Neural crest cell (in vitro differentiated cells): ENCODE measurements around the gene CEBPA. TPM values are rescaled to one million over a fixed set of nuclear protein-coding genes. Genes with fewer than 3 reads are reported as not detected.
"Not testable (repeated sequence)": the region's sequence is repeated elsewhere in the genome, so short reads cannot be mapped to it uniquely, and the experiment has no call there.

ENCODE experiments used
- DNase-seq: peaks from one replicate; pipeline ENCODE4 v3.0.0; 2021; ENCODE audit warnings: low read depth, mixed read lengths, low spot score
- H3K27ac Mint-ChIP-seq: one replicate; pipeline ENCODE4 v1.8.0; 2021; ENCODE audit warnings: mild to moderate bottlenecking, mixed read lengths; ENCODE audit not compliant: unreplicated experiment
- H3K27me3 Mint-ChIP-seq: 2 replicates; pipeline ENCODE4 v1.8.0; 2021; ENCODE audit warnings: low read depth, mild to moderate bottlenecking, mixed read lengths
- H3K36me3 Mint-ChIP-seq: 2 replicates; pipeline ENCODE4 v1.8.0; 2021; ENCODE audit warnings: low read depth, mild to moderate bottlenecking, mixed read lengths
- H3K4me1 Mint-ChIP-seq: 2 replicates; pipeline ENCODE4 v1.8.0; 2021; ENCODE audit warnings: mixed read lengths
- H3K4me3 Mint-ChIP-seq: one replicate; pipeline ENCODE4 v1.8.0; 2021; ENCODE audit warnings: mild to moderate bottlenecking, mixed read lengths
- H3K9me3 Mint-ChIP-seq: 2 replicates; pipeline ENCODE4 v1.8.0; 2021; ENCODE audit warnings: mixed read lengths
- total RNA-seq: library from RNA; stranded (reverse); gene quantifications from 2 replicates; pipeline ENCODE4 v1.2.1, GENCODE V29; 2021
- TF ChIP-seq, protein P1 (sequence below): fragments of 200-600 bp; sonication (generic); conservative IDR thresholded peaks from 2 replicates; pipeline ENCODE4 v1.5.0; 2021; ENCODE audit warnings: antibody characterized with exemption, mild to moderate bottlenecking

Gene CEBPA
- total RNA-seq, 1 donor from 2014 or later = 1.7 TPM

DNA sequence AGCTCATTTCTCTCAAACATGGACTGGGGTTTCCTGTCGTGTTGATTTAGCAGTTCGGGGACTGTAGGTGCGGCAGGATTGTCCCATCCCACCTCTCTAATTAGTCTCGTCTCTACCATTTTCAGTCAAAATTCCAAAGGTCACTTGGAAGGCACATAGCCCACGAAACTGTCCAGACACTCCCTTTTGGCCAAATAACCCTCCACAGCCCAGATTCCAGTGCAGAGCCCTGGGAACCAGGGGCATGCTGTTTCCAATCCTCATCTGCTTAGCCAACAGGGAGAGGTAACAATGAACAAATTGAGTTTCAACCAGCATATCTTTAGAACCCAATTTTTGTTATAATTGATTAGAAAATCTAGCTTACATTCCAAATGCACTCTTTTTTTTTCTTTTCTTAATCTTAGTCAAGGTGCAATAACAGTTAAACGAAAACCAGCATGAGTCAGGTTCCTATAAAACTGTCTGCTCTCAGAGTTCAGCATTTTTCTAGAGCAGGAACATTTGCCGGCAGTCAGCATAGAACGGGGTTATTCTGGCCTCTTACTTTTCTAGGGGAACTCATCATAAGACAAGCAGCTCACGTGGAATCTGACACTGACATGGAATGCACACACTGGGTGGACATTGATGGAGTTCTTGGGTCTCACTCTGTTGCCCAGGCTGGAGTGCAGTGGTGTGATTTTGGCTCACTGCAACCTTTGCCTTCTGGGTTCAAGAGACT, 14.4 kb upstream of the CEBPA start:
- Mint-ChIP-seq H3K9me3 (peaks cover 5% of the 10 kb centered on the region), H3K36me3 (no peaks in the 10 kb centered on the region), H3K27ac (no peak overlapping the region), H3K27me3 (peaks cover 20% of the 10 kb centered on the region), H3K4me3 (no peak overlapping the region), H3K4me1 (no peaks in the 10 kb centered on the region)
- no peak for DNase-seq
- TF ChIP-seq, protein P1, sequence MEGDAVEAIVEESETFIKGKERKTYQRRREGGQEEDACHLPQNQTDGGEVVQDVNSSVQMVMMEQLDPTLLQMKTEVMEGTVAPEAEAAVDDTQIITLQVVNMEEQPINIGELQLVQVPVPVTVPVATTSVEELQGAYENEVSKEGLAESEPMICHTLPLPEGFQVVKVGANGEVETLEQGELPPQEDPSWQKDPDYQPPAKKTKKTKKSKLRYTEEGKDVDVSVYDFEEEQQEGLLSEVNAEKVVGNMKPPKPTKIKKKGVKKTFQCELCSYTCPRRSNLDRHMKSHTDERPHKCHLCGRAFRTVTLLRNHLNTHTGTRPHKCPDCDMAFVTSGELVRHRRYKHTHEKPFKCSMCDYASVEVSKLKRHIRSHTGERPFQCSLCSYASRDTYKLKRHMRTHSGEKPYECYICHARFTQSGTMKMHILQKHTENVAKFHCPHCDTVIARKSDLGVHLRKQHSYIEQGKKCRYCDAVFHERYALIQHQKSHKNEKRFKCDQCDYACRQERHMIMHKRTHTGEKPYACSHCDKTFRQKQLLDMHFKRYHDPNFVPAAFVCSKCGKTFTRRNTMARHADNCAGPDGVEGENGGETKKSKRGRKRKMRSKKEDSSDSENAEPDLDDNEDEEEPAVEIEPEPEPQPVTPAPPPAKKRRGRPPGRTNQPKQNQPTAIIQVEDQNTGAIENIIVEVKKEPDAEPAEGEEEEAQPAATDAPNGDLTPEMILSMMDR = no peak

DNA sequence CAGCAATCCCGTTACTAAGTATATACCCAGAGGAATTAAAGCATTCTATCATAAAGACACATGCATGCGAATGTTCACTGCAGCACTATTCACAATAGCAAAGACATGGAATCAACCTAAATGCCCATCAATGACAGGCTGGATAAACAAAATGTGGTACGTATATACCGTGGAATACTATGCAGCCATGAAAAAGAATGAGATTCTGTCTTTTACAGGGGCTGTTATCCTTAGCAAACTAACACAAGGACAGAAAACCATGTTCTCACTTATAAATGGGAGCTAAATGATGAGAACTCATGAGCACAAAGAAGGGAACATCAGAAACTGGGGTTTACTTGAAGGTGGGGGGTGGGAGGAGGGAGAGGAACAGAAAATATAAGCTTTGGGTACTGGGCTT, 10.5 kb upstream of the CEBPA start:
- H3K4me3 Mint-ChIP-seq, DNase-seq, H3K4me1 Mint-ChIP-seq, H3K36me3 Mint-ChIP-seq, H3K9me3 Mint-ChIP-seq, H3K27ac Mint-ChIP-seq: not testable (repeated sequence)
- H3K27me3 Mint-ChIP-seq = peaks cover 27% of the 10 kb centered on the region

DNA sequence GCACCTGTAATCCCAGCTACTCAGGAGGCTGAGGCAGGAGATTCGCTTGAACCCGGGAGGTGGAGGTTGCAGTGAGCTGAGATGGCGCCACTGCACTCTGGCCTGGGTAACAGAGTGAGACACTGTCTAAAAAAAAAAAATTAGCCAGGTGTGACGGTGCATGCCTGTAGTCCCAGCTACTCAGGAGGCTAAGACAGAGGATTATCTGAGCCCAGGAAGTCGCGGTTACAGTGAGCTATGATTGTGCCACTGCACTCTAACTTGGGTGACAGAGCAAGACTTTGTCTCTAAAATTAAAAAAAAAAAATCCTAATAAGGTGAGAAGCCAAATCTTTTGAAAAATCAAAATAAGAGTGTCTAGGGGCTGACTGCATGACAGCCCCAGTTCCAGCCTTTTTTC, 9.7 kb upstream of the CEBPA start:
- no peak for DNase-seq
- Mint-ChIP-seq H3K4me3 (no peak overlapping the region), H3K27ac (no peak overlapping the region), H3K9me3 (no peaks in the 10 kb centered on the region), H3K36me3 (no peaks in the 10 kb centered on the region), H3K4me1 (no peaks in the 10 kb centered on the region), H3K27me3 (peaks cover 26% of the 10 kb centered on the region)
- TF ChIP-seq, protein P1 = no peak

DNA sequence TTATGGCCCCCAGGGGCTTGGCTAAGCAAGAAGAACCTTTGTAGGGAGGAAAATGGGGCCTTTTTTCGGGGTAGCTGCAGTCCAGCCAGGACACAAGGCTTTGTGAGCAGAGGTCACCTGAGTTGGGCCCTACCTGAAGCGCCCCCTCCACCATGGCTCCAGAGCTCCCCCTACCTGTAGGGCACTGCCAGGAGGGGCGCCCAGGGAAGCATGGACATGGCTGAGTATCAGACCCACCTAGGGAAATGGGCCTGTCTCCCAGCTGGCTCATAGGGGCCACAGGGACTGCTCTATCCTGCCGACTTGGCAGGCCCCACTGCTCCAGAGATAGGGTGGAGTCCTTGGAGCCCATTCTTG, 9.0 kb upstream of the CEBPA start:
- Mint-ChIP-seq H3K4me3 (no peak overlapping the region), H3K27ac (no peak overlapping the region), H3K9me3 (no peaks in the 10 kb centered on the region), H3K27me3 (peaks cover 19% of the 10 kb centered on the region), H3K4me1 (no peaks in the 10 kb centered on the region), H3K36me3 (no peaks in the 10 kb centered on the region)
- no peak for DNase-seq
- TF ChIP-seq, protein P1 = peak; percentile 34

DNA sequence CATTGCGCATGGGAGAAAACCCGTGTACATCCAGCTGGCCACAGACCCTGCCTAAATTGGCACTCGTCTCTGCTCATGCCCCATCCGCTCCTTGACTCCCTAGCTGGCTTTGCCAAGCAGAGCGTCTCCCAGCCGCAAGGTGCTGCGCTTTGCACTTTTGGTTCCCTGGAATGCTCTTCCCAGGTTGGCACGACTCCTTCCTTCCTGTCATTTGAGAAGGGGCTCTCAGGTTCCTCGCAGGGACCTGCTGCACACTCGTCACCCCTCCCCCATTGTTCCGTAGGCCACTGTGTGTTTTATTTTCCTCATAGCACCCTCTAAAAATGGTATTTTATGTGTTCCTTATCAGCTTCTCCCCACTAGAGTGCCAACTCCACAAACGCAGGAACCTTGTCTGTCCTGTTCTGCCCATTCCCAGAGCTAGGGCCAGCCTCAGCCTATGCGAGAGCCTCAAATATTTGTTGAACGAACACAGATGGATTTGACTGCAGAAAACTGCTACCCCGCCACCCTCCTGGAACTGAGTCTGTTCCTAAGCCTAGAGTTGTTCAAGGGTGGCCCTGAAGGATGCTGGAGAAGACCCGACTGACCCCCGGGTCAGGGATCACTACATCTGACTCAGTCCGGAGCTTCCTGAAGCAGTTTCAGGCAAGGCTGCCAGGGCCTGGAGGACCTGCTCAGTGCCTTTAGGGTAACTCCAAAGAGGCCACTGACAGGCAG, 8.4 kb upstream of the CEBPA start:
- no peak overlapping the region for H3K27ac Mint-ChIP-seq
- no peak for DNase-seq
- TF ChIP-seq, protein P1 = no peak
- H3K4me3 Mint-ChIP-seq = no peak overlapping the region
- no peaks in the 10 kb centered on the region for H3K36me3 Mint-ChIP-seq
- no peaks in the 10 kb centered on the region for H3K9me3 Mint-ChIP-seq
- H3K4me1 Mint-ChIP-seq = no peaks in the 10 kb centered on the region
- H3K27me3 Mint-ChIP-seq = peaks cover 18% of the 10 kb centered on the region

DNA sequence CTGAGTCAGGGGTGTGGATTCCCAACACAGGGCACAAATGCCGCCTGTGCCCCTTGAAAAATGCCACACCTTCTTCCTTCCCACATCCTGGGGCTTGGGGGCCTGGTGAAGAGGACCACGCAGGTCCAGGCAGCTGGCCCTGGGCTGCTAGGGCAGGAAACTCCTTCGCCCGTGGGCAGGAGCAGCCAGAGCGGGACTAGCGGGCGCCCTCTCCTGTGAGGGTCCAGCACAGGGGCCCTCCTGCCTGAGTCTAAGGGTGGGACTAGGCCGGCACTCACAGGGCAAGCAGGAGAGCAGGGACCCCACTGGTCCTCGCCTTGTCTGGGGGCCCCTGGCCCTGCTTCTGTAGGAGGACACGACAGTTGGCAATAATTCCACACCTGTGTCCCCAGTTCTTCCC, 7.5 kb upstream of the CEBPA start:
- no peaks in the 10 kb centered on the region for H3K4me1 Mint-ChIP-seq
- H3K27ac Mint-ChIP-seq = no peak overlapping the region
- H3K27me3 Mint-ChIP-seq = peaks cover 18% of the 10 kb centered on the region
- no peak overlapping the region for H3K4me3 Mint-ChIP-seq
- no peaks in the 10 kb centered on the region for H3K36me3 Mint-ChIP-seq
- TF ChIP-seq, protein P1 = no peak
- no peaks in the 10 kb centered on the region for H3K9me3 Mint-ChIP-seq
- no peak for DNase-seq
